NCI-H1092 treated with DMSO at 0.1 percent for 48 hours (cell line): ENCODE measurements around the gene CYP46A1.

Experiments
- DNase-seq: peaks from one replicate; lab custom pipeline; 2025; lab: John Stamatoyannopoulos, UW

Gene CYP46A1

GRCh38 chr14:99745307-99745951 is 61.3 kb downstream of the CYP46A1 start:
- no peak for DNase-seq

GRCh38 chr14:99747167-99747566 is 63.1 kb downstream of the CYP46A1 start:
- no peak for DNase-seq

GRCh38 chr14:99747582-99748330 is 63.7 kb downstream of the CYP46A1 start:
- DNase-seq = no peak

- DNase-seq = no peak
These were observed 64.4 kb downstream of the CYP46A1 start for GRCh38 chr14:99748529-99748928.

- no peak for DNase-seq
These were observed 65.0 kb downstream of the CYP46A1 start for GRCh38 chr14:99749142-99749541.

GRCh38 chr14:99749763-99750715 is 65.9 kb downstream of the CYP46A1 start:
- no peak for DNase-seq

- no peak for DNase-seq
These were observed 66.8 kb downstream of the CYP46A1 start for GRCh38 chr14:99750746-99751450.

GRCh38 chr14:99751539-99752485 is 67.7 kb downstream of the CYP46A1 start:
- no peak for DNase-seq

- DNase-seq = no peak
These were observed 68.5 kb downstream of the CYP46A1 start for GRCh38 chr14:99752486-99753121.

- no peak for DNase-seq
These were observed 69.4 kb downstream of the CYP46A1 start for GRCh38 chr14:99753225-99754140.

GRCh38 chr14:99754141-99755067 is 70.3 kb downstream of the CYP46A1 start:
- DNase-seq = no peak

GRCh38 chr14:99755068-99755405 is 70.9 kb downstream of the CYP46A1 start:
- no peak for DNase-seq

- no peak for DNase-seq
These were observed 71.8 kb downstream of the CYP46A1 start for GRCh38 chr14:99755629-99756603.

- no peak for DNase-seq
These were observed 72.7 kb downstream of the CYP46A1 start for GRCh38 chr14:99756796-99757195.

GRCh38 chr14:99757331-99758070 is 73.4 kb downstream of the CYP46A1 start:
- DNase-seq = no peak

GRCh38 chr14:99758121-99758821 is 74.2 kb downstream of the CYP46A1 start:
- no peak for DNase-seq
